IPS-18a (cell line): ENCODE results near the gene HOXA1.

Experiments used
- H3K27ac ChIP-seq: one replicate; pipeline ENCODE4 v1.5.1; 2013; ENCODE audit warnings: low read length
- H3K27me3 ChIP-seq: one replicate; pipeline ENCODE4 v1.6.1; 2013; ENCODE audit warnings: mild to moderate bottlenecking, low read length; ENCODE audit not compliant: control insufficient read depth, insufficient read depth
- H3K36me3 ChIP-seq: one replicate; pipeline ENCODE4 v1.6.1; 2013; ENCODE audit warnings: low read depth, low read length; ENCODE audit not compliant: control insufficient read depth
- H3K4me1 ChIP-seq: one replicate; pipeline ENCODE4 v1.6.1; 2013; ENCODE audit warnings: low read depth, low read length; ENCODE audit not compliant: control insufficient read depth
- H3K4me3 ChIP-seq: one replicate; pipeline ENCODE4 v1.5.1; 2013; ENCODE audit warnings: low read length
- H3K9ac ChIP-seq: one replicate; pipeline ENCODE4 v1.6.1; 2013; ENCODE audit warnings: mild to moderate bottlenecking, low read length, moderate library complexity
- H3K9me3 ChIP-seq: one replicate; pipeline ENCODE4 v1.6.1; 2013; ENCODE audit warnings: low read depth, low read length; ENCODE audit not compliant: control insufficient read depth

Gene HOXA1

GRCh38 chr7:27088002-27088922 is 7.5 kb downstream of the HOXA1 start:
- Histone ChIP-seq H3K4me1 (peaks cover 22% of the 10 kb centered on the region), H3K27me3 (peaks cover 62% of the 10 kb centered on the region), H3K36me3 (no peaks in the 10 kb centered on the region), H3K27ac (no peak overlapping the region), H3K9ac (no peak overlapping the region), H3K4me3 (no peak overlapping the region), H3K9me3 (no peaks in the 10 kb centered on the region)

- Histone ChIP-seq H3K4me3 (no peak overlapping the region), H3K9me3 (no peaks in the 10 kb centered on the region), H3K27ac (no peak overlapping the region), H3K36me3 (no peaks in the 10 kb centered on the region), H3K27me3 (peaks cover 16% of the 10 kb centered on the region), H3K9ac (no peak overlapping the region), H3K4me1 (no peaks in the 10 kb centered on the region)
Observed at GRCh38 chr7:27083646-27084045, 12.2 kb downstream of the HOXA1 start.

GRCh38 chr7:27082171-27082570 is 13.6 kb downstream of the HOXA1 start:
- Histone ChIP-seq H3K27me3 (peaks cover 1% of the 10 kb centered on the region), H3K27ac (no peak overlapping the region), H3K4me1 (no peaks in the 10 kb centered on the region), H3K9ac (no peak overlapping the region), H3K4me3 (no peak overlapping the region), H3K9me3 (no peaks in the 10 kb centered on the region), H3K36me3 (no peaks in the 10 kb centered on the region)

GRCh38 chr7:27080844-27081436 is 14.9 kb downstream of the HOXA1 start:
- no peak overlapping the region for H3K27ac ChIP-seq
- no peaks in the 10 kb centered on the region for H3K4me1 ChIP-seq
- H3K36me3 ChIP-seq: no peaks in the 10 kb centered on the region
- no peaks in the 10 kb centered on the region for H3K9me3 ChIP-seq
- no peak overlapping the region for H3K4me3 ChIP-seq
- H3K27me3 ChIP-seq: no peaks in the 10 kb centered on the region
- H3K9ac ChIP-seq: no peak overlapping the region

- H3K27ac ChIP-seq: no peak overlapping the region
Observed at GRCh38 chr7:27079234-27079975, 16.4 kb downstream of the HOXA1 start.

GRCh38 chr7:27078616-27079233 is 17.1 kb downstream of the HOXA1 start:
- Histone ChIP-seq H3K27me3 (no peaks in the 10 kb centered on the region), H3K9ac (no peak overlapping the region), H3K4me3 (no peak overlapping the region), H3K36me3 (no peaks in the 10 kb centered on the region), H3K27ac (no peak overlapping the region), H3K9me3 (no peaks in the 10 kb centered on the region), H3K4me1 (no peaks in the 10 kb centered on the region)

More at GRCh38 chr7:27079234-27079975, 16.4 kb downstream of the HOXA1 start:
- Histone ChIP-seq H3K4me1 (no peaks in the 10 kb centered on the region), H3K36me3 (no peaks in the 10 kb centered on the region), H3K27me3 (no peaks in the 10 kb centered on the region), H3K9me3 (no peaks in the 10 kb centered on the region), H3K4me3 (no peak overlapping the region), H3K9ac (no peak overlapping the region)

GRCh38 chr7:27073076-27073475 is 22.7 kb downstream of the HOXA1 start:
- Histone ChIP-seq H3K9me3 (no peaks in the 10 kb centered on the region), H3K4me1 (no peaks in the 10 kb centered on the region), H3K27ac (no peak overlapping the region), H3K36me3 (no peaks in the 10 kb centered on the region), H3K9ac (no peak overlapping the region), H3K27me3 (no peaks in the 10 kb centered on the region), H3K4me3 (no peak overlapping the region)

- H3K9me3 ChIP-seq: no peaks in the 10 kb centered on the region
- no peaks in the 10 kb centered on the region for H3K36me3 ChIP-seq
- H3K9ac ChIP-seq: no peak overlapping the region
- H3K27ac ChIP-seq: no peak overlapping the region
- no peaks in the 10 kb centered on the region for H3K4me1 ChIP-seq
- no peak overlapping the region for H3K4me3 ChIP-seq
- no peaks in the 10 kb centered on the region for H3K27me3 ChIP-seq
Observed at GRCh38 chr7:27071622-27072390, 24.0 kb downstream of the HOXA1 start.

GRCh38 chr7:27068259-27068658 is 27.5 kb downstream of the HOXA1 start:
- no peaks in the 10 kb centered on the region for H3K36me3 ChIP-seq
- no peak overlapping the region for H3K4me3 ChIP-seq
- H3K9me3 ChIP-seq: no peaks in the 10 kb centered on the region
- H3K9ac ChIP-seq: no peak overlapping the region
- H3K27me3 ChIP-seq: no peaks in the 10 kb centered on the region
- no peak overlapping the region for H3K27ac ChIP-seq
- no peaks in the 10 kb centered on the region for H3K4me1 ChIP-seq

- no peaks in the 10 kb centered on the region for H3K4me1 ChIP-seq
- H3K36me3 ChIP-seq: no peaks in the 10 kb centered on the region
- H3K9me3 ChIP-seq: no peaks in the 10 kb centered on the region
- no peak overlapping the region for H3K4me3 ChIP-seq
- no peaks in the 10 kb centered on the region for H3K27me3 ChIP-seq
- no peak overlapping the region for H3K9ac ChIP-seq
- no peak overlapping the region for H3K27ac ChIP-seq
Observed at GRCh38 chr7:27066148-27066547, 29.7 kb downstream of the HOXA1 start.

GRCh38 chr7:27065709-27066108 is 30.1 kb downstream of the HOXA1 start:
- Histone ChIP-seq H3K9me3 (no peaks in the 10 kb centered on the region), H3K27me3 (no peaks in the 10 kb centered on the region), H3K9ac (no peak overlapping the region), H3K27ac (no peak overlapping the region), H3K4me3 (no peak overlapping the region), H3K4me1 (no peaks in the 10 kb centered on the region), H3K36me3 (no peaks in the 10 kb centered on the region)
